GM12878 (cell line): Measurements from ENCODE around the gene CASP12. TPM values are rescaled to one million over a fixed set of nuclear protein-coding genes. Genes with fewer than 3 reads are reported as not detected.

Experiments
- ATAC-seq: fragments of 200-7000 bp; cut with Tn5 transposase; 3 replicates; pipeline ENCODE4 v1.9.1; 2020; ENCODE audit warnings: mild to moderate bottlenecking, moderate library complexity
- BruUV-seq: library from RNA; stranded (reverse); fragments of 400-500 nt; replicated peaks from 2 replicates; lab custom pipeline; 2021; lab: Mats Ljungman, UMichigan
- CTCF ChIA-PET: fragments of 300-600 bp; sonication (Branson Sonifier 250); formaldehyde crosslinking; extraction: SDS; loops from one replicate; lab custom pipeline; 2021; ENCODE audit warnings: inconsistent platforms; lab: Yijun Ruan, JAX
- POLR2A ChIA-PET: fragments of 350-600 bp; formaldehyde crosslinking; extraction: SDS; loops from one replicate; lab custom pipeline; 2021; ENCODE audit warnings: inconsistent platforms; lab: Charles Lee
- RAD21 ChIA-PET: fragments of 300-600 bp; sonication (Branson Sonifier 250); formaldehyde crosslinking; loops from one replicate; lab custom pipeline; 2023; ENCODE audit warnings: antibody characterized with exemption; ENCODE audit not compliant: unreplicated experiment; lab: Charles Lee
- SMC1A ChIA-PET: fragments of 300-600 bp; sonication (Branson Sonifier 250); formaldehyde crosslinking; loops from one replicate; lab custom pipeline; 2023; ENCODE audit not compliant: unreplicated experiment, uncharacterized antibody; lab: Charles Lee
- DNase-seq: peaks from one replicate; pipeline ENCODE4 v3.0.0-alpha.2; 2011; ENCODE audit warnings: low read depth, low spot score
- FAIRE-seq: peaks from 3 replicates; lab custom pipeline; 2011; peaks lifted over from hg19 to GRCh38; lab: Jason Lieb, UNC
- H2AFZ ChIP-seq: 2 replicates; pipeline ENCODE4 v1.6.0; 2011; ENCODE audit warnings: low read depth, low read length, control low read depth; ENCODE audit not compliant: control insufficient read depth
- H3K27ac ChIP-seq: 2 replicates; pipeline ENCODE4 v1.5.1; 2011; ENCODE audit warnings: control low read depth; ENCODE audit not compliant: control insufficient read depth, insufficient read depth
- H3K27me3 ChIP-seq, 2 experiments: replicated peaks in 1 of 2; 2 replicates each; pipeline versions ENCODE4 v1.6.0 to v1.6.1; 2011; ENCODE audit warnings: low read length in 1 of 2; ENCODE audit not compliant: control insufficient read depth in 2 of 2, insufficient read depth in 2 of 2
- H3K36me3 ChIP-seq, 2 experiments: 2 replicates each; pipeline ENCODE4 v1.5.1; 2011; ENCODE audit warnings: low read length in 1 of 2; ENCODE audit not compliant: control insufficient read depth in 2 of 2, insufficient read depth in 2 of 2
- H3K4me1 ChIP-seq: 2 replicates; pipeline ENCODE4 v1.6.1; 2011; ENCODE audit warnings: mild to moderate bottlenecking, low read length, moderate library complexity, mixed read lengths; ENCODE audit not compliant: control insufficient read depth, insufficient read depth
- H3K4me2 ChIP-seq: 2 replicates; pipeline ENCODE4 v1.6.0; 2011; ENCODE audit warnings: control low read depth; ENCODE audit not compliant: control insufficient read depth, insufficient read depth
- H3K4me3 ChIP-seq: fragments of 200-600 bp; sonication (generic); 2 replicates; pipeline ENCODE4 v1.5.1; 2016
- H3K79me2 ChIP-seq: 2 replicates; pipeline ENCODE4 v1.6.0; 2011; ENCODE audit warnings: low read length; ENCODE audit not compliant: control insufficient read depth, insufficient read depth
- H3K9ac ChIP-seq: 2 replicates; pipeline ENCODE4 v1.8.0; 2011; ENCODE audit warnings: low read length, control low read depth, mixed read lengths; ENCODE audit not compliant: control insufficient read depth, insufficient read depth
- H3K9me3 ChIP-seq: replicated peaks from 3 replicates; pipeline ENCODE4 v1.5.1; 2011; ENCODE audit warnings: mild to moderate bottlenecking, low read length; ENCODE audit not compliant: control insufficient read depth, insufficient read depth
- H4K20me1 ChIP-seq: 2 replicates; pipeline ENCODE4 v1.6.0; 2011; ENCODE audit not compliant: control insufficient read depth, insufficient read depth
- RUNX3 ChIP-seq: IDR thresholded peaks from 2 replicates; pipeline ENCODE4 v1.6.1; 2012; ENCODE audit warnings: low read length, inconsistent platforms
- SIX5 ChIP-seq: IDR thresholded peaks from 2 replicates; pipeline ENCODE4 v1.6.1; 2011; ENCODE audit warnings: mild to moderate bottlenecking, low read depth, low read length, moderate library complexity; ENCODE audit not compliant: severe bottlenecking
- SRF ChIP-seq, 2 experiments: IDR thresholded peaks; 2 replicates each; pipeline ENCODE4 v1.6.1; 2011; ENCODE audit warnings: low read depth in 2 of 2, low read length in 2 of 2, mild to moderate bottlenecking in 1 of 2, moderate library complexity in 1 of 2
- ZSCAN29 ChIP-seq: fragments of 450-650 bp; IDR thresholded peaks from 2 replicates; pipeline ENCODE4 v1.6.1; 2017; ENCODE audit warnings: mild to moderate bottlenecking, moderate library complexity
- WGBS: methylation state at CpG from one replicate; pipeline ENCODE4 v1.1.6; 2016; ENCODE audit warnings: low lambda C conversion rate; ENCODE audit not compliant: insufficient replicate concordance, insufficient coverage; ENCODE audit errors: missing lambda C conversion rate; 5-methylcytosine and 5-hydroxymethylcytosine counted together
- in situ Hi-C: fragments of 300-500 bp; cut with MboI; formaldehyde crosslinking; loops from 9 replicates; pipeline ENCODE4 v1.14.3; 2018; ENCODE audit warnings: mixed read lengths
- intact Hi-C: fragments of 100-400 bp; cut with micrococcal nuclease; formaldehyde crosslinking; loops from one replicate; pipeline ENCODE4 v1.14.2; 2022; ENCODE audit not compliant: unreplicated experiment
- polyA plus RNA-seq, 11 experiments: library from polyadenylated mRNA; depleted of rRNA in 4 of 11; unstranded in 6 of 11; stranded (reverse) in 5 of 11; fragments of >200 nt; fragmentation: Nextera tagmentation in 4 of 11; fragmentation: Illumina TruSeq in 1 of 11; extraction: Ambion mirVana in 4 of 11; extraction: Trizol in 1 of 11; gene quantifications; 1 replicate in 1 of 11; 2 replicates in 10 of 11; pipeline versions ENCODE4 v1.2.1 to v1.2.3, GENCODE V29; 2011 to 2016; ENCODE audit warnings: inconsistent platforms in 2 of 11, missing spikeins in 2 of 11, low read depth in 1 of 11
- total RNA-seq, 4 experiments: library from RNA; depleted of rRNA in 3 of 4; stranded (reverse); fragments of >200 nt in 3 of 4; fragmentation: Illumina TruSeq in 1 of 4; extraction: Trizol in 1 of 4; gene quantifications; 2 replicates each; pipeline versions ENCODE4 v1.2.1 to v1.2.3, GENCODE V29; 2013 to 2021
- TF ChIP-seq, protein P1 (sequence below): IDR thresholded peaks from 2 replicates; pipeline ENCODE4 v1.6.1; 2011; ENCODE audit warnings: borderline replicate concordance, low read depth, mild to moderate bottlenecking, moderate library complexity, low read length; ENCODE audit not compliant: insufficient read depth, poor library complexity, severe bottlenecking
- TF ChIP-seq, protein P2 (sequence below): fragments of 450-650 bp; conservative IDR thresholded peaks from 2 replicates; pipeline ENCODE4 v1.6.1; 2017; ENCODE audit warnings: mild to moderate bottlenecking, moderate library complexity
- TF ChIP-seq, protein P3 (sequence below): IDR thresholded peaks from 2 replicates; pipeline ENCODE4 v1.6.1; 2012; ENCODE audit warnings: mild to moderate bottlenecking, low read depth, low read length

The CASP12 gene
- total and polyA plus RNA-seq, 10 of the 15 experiments (the other 5 are each of a cell fraction or from before 2014, with no cell fraction given) = 0.10 to 0.14 TPM; not detected in 8

DNA sequence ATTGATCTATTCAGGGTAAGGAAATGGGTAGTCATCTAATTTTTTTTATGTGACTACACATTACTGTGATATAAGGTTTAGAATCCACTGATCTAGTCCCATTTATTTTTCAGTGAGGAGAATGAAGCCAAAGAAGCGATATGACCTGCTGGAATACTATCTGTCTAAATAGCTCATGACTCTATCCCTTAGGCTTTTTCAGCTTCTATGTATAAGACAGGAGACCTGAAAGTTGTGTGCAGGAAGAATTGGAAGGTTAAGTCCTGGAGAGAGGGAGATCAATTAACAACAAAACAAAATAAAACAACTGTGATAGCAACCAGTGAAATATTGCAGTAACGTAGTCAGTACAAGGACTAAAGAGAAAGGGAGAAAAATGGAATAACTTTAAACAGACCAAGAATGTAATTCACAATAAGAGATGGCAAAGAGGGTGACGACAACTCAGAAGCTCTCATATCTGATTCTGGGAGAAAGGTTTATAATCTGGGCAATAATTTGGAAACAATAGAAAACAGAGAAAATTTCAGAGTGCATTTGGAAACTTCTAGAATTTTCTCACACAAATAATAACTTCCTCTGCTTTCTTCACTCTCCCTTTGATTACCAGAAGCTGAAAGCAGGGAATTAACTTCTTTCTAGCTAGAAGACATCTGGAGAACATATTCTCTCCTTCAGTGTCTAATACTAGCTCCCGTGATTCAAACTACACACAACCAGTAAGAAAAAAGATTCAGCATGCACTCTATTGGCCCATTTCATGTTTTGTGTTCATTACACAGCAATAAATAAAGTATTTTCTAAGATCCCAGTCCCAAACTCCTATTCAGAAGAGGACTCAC, 19.2 kb upstream of the CASP12 start:
- CTCF ChIA-PET = interaction anchor here (0.9 kb wide), 1 partner anchor 29 kb away, joined by 4 read pairs; no protein-coding TSS in a partner anchor
- intact Hi-C loops = no loop called here

More for the DNA sequence above, 19.2 kb upstream of the CASP12 start:
- WGBS = 36% methylated on average over 3 of the region's 4 CpGs
- no peaks in the 10 kb centered on the region for H3K4me1 ChIP-seq
- RAD21 ChIA-PET = no interaction called here
- in situ Hi-C loops = no loop called here
- FAIRE-seq = peak; percentile 47
- POLR2A ChIA-PET = no interaction called here
- H3K36me3 ChIP-seq = no peaks in the 10 kb centered on the region
- H3K79me2 ChIP-seq = no peaks in the 10 kb centered on the region
- BruUV-seq = no TSS peak
- SMC1A ChIA-PET = interaction anchor here (1.6 kb wide), 1 partner anchor 13 kb away, joined by 3 read pairs; no protein-coding TSS in a partner anchor
- no peak overlapping the region for H3K27ac ChIP-seq
- H4K20me1 ChIP-seq = no peaks in the 10 kb centered on the region
- DNase-seq = no peak
- H3K27me3 ChIP-seq = peaks cover 0 to 2% of the 10 kb centered on the region in 2 experiments; a peak in 1 of 4 replicates
- H3K9me3 ChIP-seq = no peaks in the 10 kb centered on the region
- TF ChIP-seq, protein P1, sequence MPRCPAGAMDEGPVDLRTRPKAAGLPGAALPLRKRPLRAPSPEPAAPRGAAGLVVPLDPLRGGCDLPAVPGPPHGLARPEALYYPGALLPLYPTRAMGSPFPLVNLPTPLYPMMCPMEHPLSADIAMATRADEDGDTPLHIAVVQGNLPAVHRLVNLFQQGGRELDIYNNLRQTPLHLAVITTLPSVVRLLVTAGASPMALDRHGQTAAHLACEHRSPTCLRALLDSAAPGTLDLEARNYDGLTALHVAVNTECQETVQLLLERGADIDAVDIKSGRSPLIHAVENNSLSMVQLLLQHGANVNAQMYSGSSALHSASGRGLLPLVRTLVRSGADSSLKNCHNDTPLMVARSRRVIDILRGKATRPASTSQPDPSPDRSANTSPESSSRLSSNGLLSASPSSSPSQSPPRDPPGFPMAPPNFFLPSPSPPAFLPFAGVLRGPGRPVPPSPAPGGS = no peak
- TF ChIP-seq, protein P2, sequence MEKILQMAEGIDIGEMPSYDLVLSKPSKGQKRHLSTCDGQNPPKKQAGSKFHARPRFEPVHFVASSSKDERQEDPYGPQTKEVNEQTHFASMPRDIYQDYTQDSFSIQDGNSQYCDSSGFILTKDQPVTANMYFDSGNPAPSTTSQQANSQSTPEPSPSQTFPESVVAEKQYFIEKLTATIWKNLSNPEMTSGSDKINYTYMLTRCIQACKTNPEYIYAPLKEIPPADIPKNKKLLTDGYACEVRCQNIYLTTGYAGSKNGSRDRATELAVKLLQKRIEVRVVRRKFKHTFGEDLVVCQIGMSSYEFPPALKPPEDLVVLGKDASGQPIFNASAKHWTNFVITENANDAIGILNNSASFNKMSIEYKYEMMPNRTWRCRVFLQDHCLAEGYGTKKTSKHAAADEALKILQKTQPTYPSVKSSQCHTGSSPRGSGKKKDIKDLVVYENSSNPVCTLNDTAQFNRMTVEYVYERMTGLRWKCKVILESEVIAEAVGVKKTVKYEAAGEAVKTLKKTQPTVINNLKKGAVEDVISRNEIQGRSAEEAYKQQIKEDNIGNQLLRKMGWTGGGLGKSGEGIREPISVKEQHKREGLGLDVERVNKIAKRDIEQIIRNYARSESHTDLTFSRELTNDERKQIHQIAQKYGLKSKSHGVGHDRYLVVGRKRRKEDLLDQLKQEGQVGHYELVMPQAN = no peak
- TF ChIP-seq, protein P3, sequence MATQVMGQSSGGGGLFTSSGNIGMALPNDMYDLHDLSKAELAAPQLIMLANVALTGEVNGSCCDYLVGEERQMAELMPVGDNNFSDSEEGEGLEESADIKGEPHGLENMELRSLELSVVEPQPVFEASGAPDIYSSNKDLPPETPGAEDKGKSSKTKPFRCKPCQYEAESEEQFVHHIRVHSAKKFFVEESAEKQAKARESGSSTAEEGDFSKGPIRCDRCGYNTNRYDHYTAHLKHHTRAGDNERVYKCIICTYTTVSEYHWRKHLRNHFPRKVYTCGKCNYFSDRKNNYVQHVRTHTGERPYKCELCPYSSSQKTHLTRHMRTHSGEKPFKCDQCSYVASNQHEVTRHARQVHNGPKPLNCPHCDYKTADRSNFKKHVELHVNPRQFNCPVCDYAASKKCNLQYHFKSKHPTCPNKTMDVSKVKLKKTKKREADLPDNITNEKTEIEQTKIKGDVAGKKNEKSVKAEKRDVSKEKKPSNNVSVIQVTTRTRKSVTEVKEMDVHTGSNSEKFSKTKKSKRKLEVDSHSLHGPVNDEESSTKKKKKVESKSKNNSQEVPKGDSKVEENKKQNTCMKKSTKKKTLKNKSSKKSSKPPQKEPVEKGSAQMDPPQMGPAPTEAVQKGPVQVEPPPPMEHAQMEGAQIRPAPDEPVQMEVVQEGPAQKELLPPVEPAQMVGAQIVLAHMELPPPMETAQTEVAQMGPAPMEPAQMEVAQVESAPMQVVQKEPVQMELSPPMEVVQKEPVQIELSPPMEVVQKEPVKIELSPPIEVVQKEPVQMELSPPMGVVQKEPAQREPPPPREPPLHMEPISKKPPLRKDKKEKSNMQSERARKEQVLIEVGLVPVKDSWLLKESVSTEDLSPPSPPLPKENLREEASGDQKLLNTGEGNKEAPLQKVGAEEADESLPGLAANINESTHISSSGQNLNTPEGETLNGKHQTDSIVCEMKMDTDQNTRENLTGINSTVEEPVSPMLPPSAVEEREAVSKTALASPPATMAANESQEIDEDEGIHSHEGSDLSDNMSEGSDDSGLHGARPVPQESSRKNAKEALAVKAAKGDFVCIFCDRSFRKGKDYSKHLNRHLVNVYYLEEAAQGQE = no peak
- TF ChIP-seq SRF (IDR thresholded peaks at IDR 0.05; ENCODE audit: low read depth in 2 of 2, low read length in 2 of 2) (no peak), ZSCAN29 (no peak), SIX5 (no peak), RUNX3 (no peak)
- peak overlapping the region; percentile 61 for H2AFZ ChIP-seq
- 0 out of 2 replicates have a peak overlapping the region, but pooled peaks have one; percentile 15 for H3K9ac ChIP-seq
- 0 out of 2 replicates have a peak overlapping the region, but pooled peaks have one; percentile 3 for H3K4me3 ChIP-seq
- peak overlapping the region; percentile 63; the same call in 1 of the 2 replicates for H3K4me2 ChIP-seq
- ATAC-seq = peak; percentile 15; the same call in 1 of the 3 replicates
